GM12891 (cell line): ENCODE data around the gene CYFIP2.

Source experiments
- PAX5 ChIP-seq: IDR thresholded peaks from 2 replicates; pipeline ENCODE4 v1.6.1; 2011; ENCODE audit warnings: low read length, moderate library complexity, mild to moderate bottlenecking; ENCODE audit not compliant: insufficient read depth, severe bottlenecking
- POLR2A ChIP-seq: IDR thresholded peaks from 2 replicates; pipeline ENCODE4 v1.6.1; 2011; ENCODE audit warnings: low read depth, low read length, control low read depth
- POLR2AphosphoS5 ChIP-seq: IDR thresholded peaks from 2 replicates; pipeline ENCODE4 v1.6.1; 2011; ENCODE audit warnings: low read depth, low read length, control low read depth
- POU2F2 ChIP-seq: IDR thresholded peaks from 2 replicates; pipeline ENCODE4 v1.6.1; 2011; ENCODE audit warnings: low read depth, mild to moderate bottlenecking, control low read depth, low read length, moderate library complexity
- SPI1 ChIP-seq: IDR thresholded peaks from 2 replicates; pipeline ENCODE4 v1.6.1; 2011; ENCODE audit warnings: low read depth, low read length, control low read depth
- TAF1 ChIP-seq: IDR thresholded peaks from 2 replicates; pipeline ENCODE4 v1.6.1; 2011; ENCODE audit warnings: low read depth, low read length, control low read depth

- no peak for TF ChIP-seq TAF1
- TF ChIP-seq POLR2A, result no peak
- TF ChIP-seq POLR2AphosphoS5, result no peak
- TF ChIP-seq PAX5, result no peak
- TF ChIP-seq SPI1, result no peak
- TF ChIP-seq POU2F2, result no peak
Observed at GRCh38 chr5:157371655-157372471, 105.9 kb downstream of the CYFIP2 start.
